Activated naive CD4-positive, alpha-beta T cell treated with anti-CD3 and anti-CD28 coated beads for 36 hours (primary cell): ENCODE measurements around the gene FUBP3. TPM values are rescaled to one million over a fixed set of nuclear protein-coding genes. Genes with fewer than 3 reads are reported as not detected.

ENCODE experiments used
- CTCF ChIA-PET: fragments of 350-600 bp; sonication (Branson Sonifier 250); formaldehyde crosslinking; loops from one replicate; lab custom pipeline; 2021; ENCODE audit warnings: antibody characterized with exemption; lab: Charles Lee
- DNase-seq: peaks from one replicate; pipeline ENCODE4 v3.0.0-alpha.2; 2020
- H3K27ac Mint-ChIP-seq: one replicate; pipeline ENCODE4 v1.8.0; 2021; ENCODE audit warnings: mild to moderate bottlenecking, mixed read lengths
- H3K27me3 Mint-ChIP-seq: one replicate; pipeline ENCODE4 v1.8.0; 2021; ENCODE audit warnings: low read depth, mixed read lengths
- H3K36me3 Mint-ChIP-seq: one replicate; pipeline ENCODE4 v1.8.0; 2021; ENCODE audit warnings: low read depth, mixed read lengths
- H3K4me1 Mint-ChIP-seq: one replicate; pipeline ENCODE4 v1.8.0; 2021; ENCODE audit warnings: low read depth, mixed read lengths
- H3K4me3 Mint-ChIP-seq: one replicate; pipeline ENCODE4 v1.8.0; 2021; ENCODE audit warnings: mild to moderate bottlenecking, moderate library complexity, mixed read lengths
- H3K9me3 Mint-ChIP-seq: one replicate; pipeline ENCODE4 v1.8.0; 2021; ENCODE audit warnings: mixed read lengths
- intact Hi-C: fragments of 100-400 bp; cut with micrococcal nuclease; formaldehyde crosslinking; loops from one replicate; pipeline ENCODE4 v1.15.1; 2023
- total RNA-seq, 2 experiments: library from RNA; stranded (reverse); gene quantifications; one replicate each; pipeline ENCODE4 v1.2.3, GENCODE V29; 2021

The FUBP3 gene
- total RNA-seq, 2 experiments from 2014 or later, result 29.8 to 32.8 TPM

DNA sequence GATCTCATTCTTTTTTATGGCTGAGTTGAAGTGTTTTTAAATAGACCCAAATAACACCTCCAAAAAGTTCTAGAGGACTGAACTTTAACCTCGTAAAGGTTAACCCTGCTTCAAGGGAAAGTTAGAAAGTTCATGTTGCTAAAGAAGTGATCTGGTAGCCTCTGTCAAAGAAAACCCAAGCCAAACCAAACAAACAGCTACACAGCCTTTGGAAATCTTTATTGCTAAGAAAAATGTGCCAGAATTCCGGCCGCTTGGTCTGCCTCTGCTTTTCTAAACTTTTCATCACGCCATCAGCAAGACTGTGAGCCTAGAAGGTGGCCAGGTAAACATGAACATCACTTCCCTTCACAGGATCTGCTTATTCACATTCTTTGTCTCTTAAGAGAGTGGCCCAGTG, 17.9 kb downstream of the FUBP3 start:
- Mint-ChIP-seq H3K4me1 (peaks cover 2% of the 10 kb centered on the region), H3K4me3 (no peak overlapping the region), H3K9me3 (no peaks in the 10 kb centered on the region), H3K27ac (no peak overlapping the region), H3K36me3 (peaks cover 30% of the 10 kb centered on the region), H3K27me3 (no peaks in the 10 kb centered on the region)
- CTCF ChIA-PET, result no interaction called here
- intact Hi-C loops, result no loop called here
- DNase-seq, result no peak

DNA sequence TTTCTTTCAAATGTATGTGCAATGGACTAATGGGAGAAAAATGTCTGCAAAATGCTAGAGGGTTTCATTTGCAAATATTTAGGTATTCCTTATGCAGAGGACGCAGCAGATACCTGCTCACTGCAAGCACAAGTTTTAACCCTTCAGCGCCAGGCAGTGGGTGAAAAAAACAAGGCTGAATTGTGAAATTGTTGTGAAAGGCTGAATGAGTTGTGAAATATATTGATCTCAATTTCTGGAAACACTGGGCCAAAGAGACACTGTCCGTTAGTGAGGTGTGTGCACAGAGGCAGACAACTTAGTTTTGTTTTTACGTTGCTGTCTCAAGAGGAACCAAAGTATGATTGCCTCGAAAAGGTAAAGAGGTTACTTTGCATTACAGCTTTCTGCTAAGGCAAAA, 18.8 kb downstream of the FUBP3 start:
- H3K9me3 Mint-ChIP-seq, result no peaks in the 10 kb centered on the region
- no peak overlapping the region for H3K4me3 Mint-ChIP-seq
- intact Hi-C loops, result no loop called here
- H3K36me3 Mint-ChIP-seq, result peaks cover 34% of the 10 kb centered on the region
- no peak for DNase-seq
- H3K4me1 Mint-ChIP-seq, result no peaks in the 10 kb centered on the region
- CTCF ChIA-PET, result no interaction called here
- H3K27ac Mint-ChIP-seq, result no peak overlapping the region
- H3K27me3 Mint-ChIP-seq, result no peaks in the 10 kb centered on the region

DNA sequence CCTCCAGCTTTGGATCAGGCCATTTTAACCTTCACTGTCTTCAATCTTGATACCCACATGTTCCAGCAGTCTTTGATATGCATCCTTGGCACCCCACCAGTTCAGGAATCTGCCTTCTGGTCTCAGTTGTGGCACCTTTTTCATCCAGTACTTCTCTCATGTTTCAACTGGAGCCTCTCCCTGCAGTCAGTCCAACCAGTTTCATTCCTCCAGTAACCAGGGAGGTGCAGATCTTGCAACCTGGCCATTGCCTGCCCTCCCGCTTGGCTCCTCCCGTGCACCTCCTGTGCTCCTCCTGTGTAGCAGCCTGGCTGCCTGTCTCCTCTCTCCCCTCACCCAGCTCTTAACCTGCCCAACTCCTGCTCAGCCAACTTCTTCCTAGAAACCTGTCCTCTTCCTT, 20.2 kb downstream of the FUBP3 start:
- H3K4me3 Mint-ChIP-seq, result no peak overlapping the region
- no peaks in the 10 kb centered on the region for H3K4me1 Mint-ChIP-seq
- no peak overlapping the region for H3K27ac Mint-ChIP-seq
- no peak for DNase-seq
- CTCF ChIA-PET, result no interaction called here
- intact Hi-C loops, result no loop called here
- peaks cover 39% of the 10 kb centered on the region for H3K36me3 Mint-ChIP-seq
- H3K27me3 Mint-ChIP-seq, result no peaks in the 10 kb centered on the region
- H3K9me3 Mint-ChIP-seq, result no peaks in the 10 kb centered on the region

DNA sequence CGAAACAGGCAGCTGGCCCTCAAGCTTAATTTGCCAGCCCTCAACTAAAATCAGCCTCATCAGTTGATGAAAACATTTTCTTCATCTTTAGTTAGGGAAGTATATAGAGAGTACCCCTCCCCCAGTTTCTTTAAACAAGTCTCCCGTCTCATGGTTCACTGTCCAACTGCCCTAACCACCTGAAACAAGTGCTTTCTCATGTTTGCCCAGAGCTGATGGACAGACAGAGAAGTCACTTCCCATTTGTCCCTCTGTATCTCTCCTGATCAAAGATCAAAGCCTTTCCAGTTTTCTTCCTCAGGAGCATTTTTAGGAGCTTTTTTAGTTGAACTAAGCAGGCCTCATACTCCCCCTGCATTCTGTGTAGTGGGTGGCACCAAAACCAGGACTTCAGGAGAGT, 21.7 kb downstream of the FUBP3 start:
- Mint-ChIP-seq H3K36me3 (peaks cover 34% of the 10 kb centered on the region), H3K27ac (no peak overlapping the region), H3K4me1 (no peaks in the 10 kb centered on the region), H3K9me3 (no peaks in the 10 kb centered on the region), H3K4me3 (no peak overlapping the region), H3K27me3 (no peaks in the 10 kb centered on the region)
- intact Hi-C loops, result no loop called here
- DNase-seq, result no peak
- CTCF ChIA-PET, result interaction anchor here (1.5 kb wide), 1 partner anchor 12 kb away, joined by 6 read pairs; no protein-coding TSS in a partner anchor

DNA sequence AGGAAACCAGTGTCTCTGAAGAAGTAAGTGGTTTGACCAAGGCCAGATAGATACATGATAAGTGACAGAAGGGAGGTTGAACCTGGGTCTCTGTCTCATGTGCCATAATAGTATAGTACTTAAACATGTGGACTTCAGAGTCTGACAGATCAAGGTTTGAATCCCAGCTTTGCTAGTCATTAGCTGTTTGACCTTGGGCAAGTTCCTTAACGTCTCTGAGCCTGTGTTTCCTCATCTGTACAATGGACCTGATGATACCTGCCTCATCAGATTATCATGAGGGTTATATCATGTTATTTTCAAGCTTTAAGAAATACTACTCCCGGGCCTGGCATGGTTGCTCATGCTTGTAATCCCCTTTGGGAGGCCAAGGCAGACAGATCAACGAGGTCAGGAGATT, 24.9 kb downstream of the FUBP3 start:
- CTCF ChIA-PET, result no interaction called here
- H3K27ac Mint-ChIP-seq, result no peak overlapping the region

DNA sequence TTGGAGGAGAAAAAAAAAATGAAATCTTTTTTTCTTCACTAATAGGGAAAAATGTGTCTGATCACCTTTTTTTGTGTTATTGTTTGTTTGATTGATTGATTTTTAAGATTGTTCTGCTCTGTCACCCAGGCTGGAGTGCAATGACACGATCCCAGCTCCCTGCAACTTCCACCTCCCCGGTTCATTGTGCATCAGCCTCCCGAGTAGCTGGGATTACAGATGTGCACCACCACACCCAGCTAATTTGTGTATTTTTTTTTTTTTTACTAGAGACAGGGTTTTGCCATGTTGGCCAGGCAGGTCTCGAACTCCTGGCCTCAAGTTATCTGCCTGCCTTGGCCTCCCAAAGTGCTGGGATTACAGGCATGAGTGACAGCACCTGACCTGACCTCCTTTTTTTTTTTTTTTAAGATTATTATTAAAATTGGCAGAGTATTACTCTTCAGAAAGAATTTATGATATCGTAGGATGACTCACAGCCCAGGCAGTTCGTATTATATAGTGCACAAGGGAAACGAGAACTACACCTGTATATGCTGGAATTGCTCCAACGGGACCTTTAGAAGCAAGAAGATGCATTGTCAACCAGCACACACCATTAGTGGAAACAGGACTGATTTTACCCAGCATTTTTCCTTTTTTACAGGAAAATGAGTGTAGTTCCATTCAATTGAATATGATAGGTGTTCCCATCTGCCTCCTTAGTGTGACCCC, 27.7 kb downstream of the FUBP3 start:
- intact Hi-C loops, result no loop called here
- peaks cover 25% of the 10 kb centered on the region for H3K36me3 Mint-ChIP-seq
- peaks cover 1% of the 10 kb centered on the region for H3K4me1 Mint-ChIP-seq
- no peaks in the 10 kb centered on the region for H3K27me3 Mint-ChIP-seq
- no peak overlapping the region for H3K27ac Mint-ChIP-seq
- CTCF ChIA-PET, result interaction anchor here (0.7 to 1.1 kb wide), 3 partner anchors 11 to 492 kb away, joined by 3 to 4 read pairs (median 3); no protein-coding TSS in a partner anchor
- no peak for DNase-seq
- H3K4me3 Mint-ChIP-seq, result no peak overlapping the region
- no peaks in the 10 kb centered on the region for H3K9me3 Mint-ChIP-seq

More for the DNA sequence above, 24.9 kb downstream of the FUBP3 start:
- no peaks in the 10 kb centered on the region for H3K27me3 Mint-ChIP-seq
- H3K4me1 Mint-ChIP-seq, result peaks cover 1% of the 10 kb centered on the region
- H3K9me3 Mint-ChIP-seq, result no peaks in the 10 kb centered on the region
- H3K36me3 Mint-ChIP-seq, result peaks cover 32% of the 10 kb centered on the region
- no peak overlapping the region for H3K4me3 Mint-ChIP-seq
- DNase-seq, result no peak
- intact Hi-C loops, result no loop called here

DNA sequence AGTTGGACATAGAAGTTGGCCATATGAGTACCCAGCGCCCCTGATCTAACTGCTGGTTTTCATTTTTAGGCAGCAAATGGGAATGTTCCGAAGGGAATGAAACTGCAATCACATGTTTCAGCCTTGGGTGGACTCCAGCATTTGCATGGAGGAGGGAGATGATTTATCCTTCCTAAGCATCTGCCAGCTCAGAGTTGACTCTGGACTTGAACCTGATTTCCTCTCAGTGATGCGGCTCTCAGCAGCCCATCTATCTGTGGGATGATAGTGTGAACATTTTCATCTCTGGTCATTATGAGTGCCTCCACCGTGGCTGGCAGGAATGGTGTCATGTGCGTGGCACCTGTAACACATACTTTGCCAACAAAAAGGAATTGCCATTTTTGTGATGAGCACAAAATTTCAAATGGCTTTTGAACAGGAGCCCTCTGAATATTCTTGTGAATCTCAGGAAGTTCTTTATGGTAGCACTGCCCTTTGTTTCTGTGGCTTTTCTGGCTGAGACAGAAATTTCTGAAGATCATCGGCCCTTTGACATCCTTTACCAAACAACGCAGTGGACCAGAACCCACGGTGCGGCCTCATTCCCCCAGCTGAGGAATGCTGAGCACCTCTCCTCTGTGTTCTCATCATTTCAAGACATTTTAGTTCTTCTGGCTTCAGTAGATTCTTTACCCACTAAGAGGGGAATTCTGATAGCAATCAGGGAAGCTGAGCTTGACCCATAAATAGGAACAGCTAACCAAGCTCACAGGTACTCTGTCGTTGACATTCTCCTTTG, 28.5 kb downstream of the FUBP3 start:
- intact Hi-C loops, result no loop called here
- Mint-ChIP-seq H3K4me1 (peaks cover 1% of the 10 kb centered on the region), H3K9me3 (no peaks in the 10 kb centered on the region), H3K4me3 (no peak overlapping the region), H3K27ac (no peak overlapping the region), H3K27me3 (no peaks in the 10 kb centered on the region), H3K36me3 (peaks cover 23% of the 10 kb centered on the region)
- CTCF ChIA-PET, result no interaction called here
- DNase-seq, result no peak

DNA sequence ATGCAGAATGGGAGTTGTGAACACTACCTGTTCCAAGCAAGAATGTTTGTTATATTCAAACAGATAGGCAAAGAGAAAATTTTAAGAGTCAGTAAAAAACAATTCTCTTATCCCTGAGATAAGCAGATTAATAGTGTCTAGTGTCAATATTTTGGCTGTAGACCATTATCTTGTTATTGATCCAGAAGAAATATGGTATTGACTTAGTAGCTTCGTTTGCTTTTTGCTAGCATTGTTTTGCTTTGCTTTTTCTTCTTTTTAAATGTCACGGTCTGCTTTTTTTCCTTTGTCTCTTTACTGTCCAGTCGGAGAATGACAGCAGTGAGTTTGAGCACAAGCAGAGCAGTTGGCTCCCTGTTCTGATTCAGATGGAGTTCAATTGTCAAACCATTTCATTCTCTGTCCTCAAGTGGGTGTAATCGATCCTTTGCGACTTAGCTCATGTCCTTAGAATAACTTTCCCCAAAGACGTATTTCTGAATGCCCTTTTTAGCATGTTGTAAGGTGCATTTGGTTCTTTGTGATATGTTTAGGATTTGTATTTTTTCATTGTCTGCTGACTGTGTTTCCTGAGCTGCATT, 29.3 kb downstream of the FUBP3 start:
- intact Hi-C loops, result no loop called here
- Mint-ChIP-seq H3K4me1 (peaks cover 1% of the 10 kb centered on the region), H3K4me3 (no peak overlapping the region), H3K36me3 (peaks cover 19% of the 10 kb centered on the region), H3K9me3 (no peaks in the 10 kb centered on the region), H3K27me3 (no peaks in the 10 kb centered on the region), H3K27ac (no peak overlapping the region)
- CTCF ChIA-PET, result no interaction called here
- DNase-seq, result no peak

DNA sequence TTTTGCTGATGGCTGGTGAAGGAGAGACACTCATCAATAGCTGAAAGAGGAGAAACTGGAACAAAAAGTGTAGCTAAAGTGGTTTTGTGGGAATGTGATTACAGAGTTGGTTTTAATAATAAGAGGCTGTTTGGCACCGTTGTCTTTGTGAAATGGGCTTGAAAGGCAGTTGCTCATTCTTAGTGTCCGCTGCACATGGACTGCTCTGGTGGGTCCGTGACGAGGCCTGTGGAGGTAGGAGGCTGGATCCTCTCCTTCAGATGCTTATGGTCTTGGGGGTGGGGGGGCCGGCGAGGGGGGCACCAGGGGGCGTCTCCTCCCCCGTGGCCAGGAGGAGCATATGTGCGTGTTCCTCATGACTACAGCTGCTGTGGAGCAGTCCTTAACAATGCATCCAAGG, 29.8 kb downstream of the FUBP3 start:
- Mint-ChIP-seq H3K4me1 (peaks cover 1% of the 10 kb centered on the region), H3K27me3 (no peaks in the 10 kb centered on the region), H3K36me3 (peaks cover 16% of the 10 kb centered on the region), H3K9me3 (no peaks in the 10 kb centered on the region), H3K4me3 (no peak overlapping the region), H3K27ac (no peak overlapping the region)
- no peak for DNase-seq
- CTCF ChIA-PET, result no interaction called here
- intact Hi-C loops, result no loop called here

DNA sequence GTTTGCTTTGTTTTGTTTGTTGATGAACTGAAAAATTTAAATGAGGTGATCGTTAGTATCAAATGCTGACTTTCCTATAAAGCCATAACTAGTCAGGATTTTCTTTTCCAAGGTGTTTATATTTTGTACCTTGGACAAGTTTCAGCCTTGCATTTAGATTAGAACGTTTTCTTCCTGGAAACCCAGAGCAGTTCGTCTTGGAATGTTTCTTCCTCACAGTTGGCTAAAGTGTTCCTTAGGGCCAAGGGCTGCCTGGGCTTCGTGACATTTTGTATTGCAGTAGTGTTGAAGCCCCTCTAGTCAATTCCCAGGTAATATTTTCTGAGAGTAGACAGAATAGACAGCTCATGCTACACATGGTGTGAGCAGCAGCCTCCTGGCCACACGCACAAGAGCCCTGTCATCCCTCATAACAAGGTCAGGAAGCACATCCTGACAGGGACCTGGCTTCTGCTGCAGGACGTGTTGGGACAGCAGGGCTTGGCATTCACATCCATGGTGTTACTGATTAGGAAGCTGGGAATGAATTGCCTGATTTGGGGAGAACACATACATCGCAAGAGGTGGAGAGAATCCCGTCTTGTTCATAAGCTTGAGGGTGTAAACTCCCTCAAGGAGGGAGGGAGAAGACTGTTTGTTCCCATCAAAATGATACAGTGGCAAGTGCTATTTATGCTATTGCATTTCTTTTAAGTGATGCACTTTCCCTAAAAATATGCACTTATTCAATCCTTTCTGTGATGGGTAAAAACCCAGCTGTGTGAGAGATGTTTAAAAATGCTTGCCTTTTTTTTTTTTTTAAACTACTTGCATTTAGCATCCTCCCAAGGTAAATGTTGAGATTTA, 31.7 kb downstream of the FUBP3 start:
- no peaks in the 10 kb centered on the region for H3K9me3 Mint-ChIP-seq
- no peak for DNase-seq
- H3K36me3 Mint-ChIP-seq, result peaks cover 25% of the 10 kb centered on the region
- no peak overlapping the region for H3K27ac Mint-ChIP-seq
- H3K4me1 Mint-ChIP-seq, result peaks cover 1% of the 10 kb centered on the region
- CTCF ChIA-PET, result interaction anchor here (0.6 kb wide), 1 partner anchor 1478 kb away, joined by 5 read pairs; no protein-coding TSS in a partner anchor
- no peak overlapping the region for H3K4me3 Mint-ChIP-seq
- no peaks in the 10 kb centered on the region for H3K27me3 Mint-ChIP-seq
- intact Hi-C loops, result no loop called here

DNA sequence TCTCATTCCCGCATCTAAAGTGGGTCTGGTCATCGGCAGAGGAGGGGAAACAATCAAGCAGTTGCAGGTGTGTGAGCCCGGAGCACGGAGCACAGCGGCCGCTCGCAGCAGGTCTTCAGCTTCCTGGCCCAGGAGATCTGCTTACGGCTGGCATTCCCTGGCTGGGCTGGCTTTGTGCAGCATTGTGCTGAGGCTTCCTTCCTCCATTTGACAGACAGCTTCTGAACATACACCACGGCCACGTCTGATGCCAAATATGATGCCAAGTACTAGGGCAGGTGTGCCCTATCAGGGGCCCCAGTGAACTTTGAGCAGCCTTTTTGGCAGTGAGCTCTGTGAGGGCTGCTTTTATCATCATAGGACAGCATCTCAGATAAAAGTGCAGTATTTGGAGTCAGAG, 37.1 kb downstream of the FUBP3 start:
- no peak for DNase-seq
- no peaks in the 10 kb centered on the region for H3K9me3 Mint-ChIP-seq
- no peaks in the 10 kb centered on the region for H3K4me1 Mint-ChIP-seq
- H3K4me3 Mint-ChIP-seq, result no peak overlapping the region
- H3K36me3 Mint-ChIP-seq, result peaks cover 31% of the 10 kb centered on the region
- intact Hi-C loops, result no loop called here
- no peak overlapping the region for H3K27ac Mint-ChIP-seq
- CTCF ChIA-PET, result no interaction called here
- H3K27me3 Mint-ChIP-seq, result no peaks in the 10 kb centered on the region

DNA sequence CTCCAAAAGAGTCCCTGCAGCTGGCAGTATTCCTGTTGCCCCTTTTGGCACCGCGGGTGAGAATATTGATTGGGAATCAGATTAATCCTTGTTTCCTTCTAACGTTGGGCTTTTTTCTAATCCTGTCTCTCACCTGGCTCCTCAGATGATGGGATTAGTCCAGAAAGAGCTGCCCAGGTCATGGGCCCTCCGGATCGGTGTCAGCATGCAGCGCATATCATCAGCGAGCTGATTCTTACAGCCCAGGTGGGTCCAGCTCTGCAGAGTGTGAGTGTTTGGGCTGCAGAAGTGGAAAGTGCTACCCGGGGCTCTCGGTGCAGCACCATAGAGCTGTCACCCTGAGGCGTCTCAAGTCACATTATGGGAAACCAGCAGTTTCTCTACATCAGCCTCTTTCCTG, 44.1 kb downstream of the FUBP3 start:
- intact Hi-C loops, result no loop called here
- Mint-ChIP-seq H3K27ac (no peak overlapping the region), H3K36me3 (peaks cover 24% of the 10 kb centered on the region), H3K27me3 (no peaks in the 10 kb centered on the region), H3K4me1 (no peaks in the 10 kb centered on the region), H3K9me3 (no peaks in the 10 kb centered on the region), H3K4me3 (no peak overlapping the region)
- CTCF ChIA-PET, result no interaction called here
- no peak for DNase-seq
